Measurements from ENCODE around the gene EML6.

The EML6 gene

DNA sequence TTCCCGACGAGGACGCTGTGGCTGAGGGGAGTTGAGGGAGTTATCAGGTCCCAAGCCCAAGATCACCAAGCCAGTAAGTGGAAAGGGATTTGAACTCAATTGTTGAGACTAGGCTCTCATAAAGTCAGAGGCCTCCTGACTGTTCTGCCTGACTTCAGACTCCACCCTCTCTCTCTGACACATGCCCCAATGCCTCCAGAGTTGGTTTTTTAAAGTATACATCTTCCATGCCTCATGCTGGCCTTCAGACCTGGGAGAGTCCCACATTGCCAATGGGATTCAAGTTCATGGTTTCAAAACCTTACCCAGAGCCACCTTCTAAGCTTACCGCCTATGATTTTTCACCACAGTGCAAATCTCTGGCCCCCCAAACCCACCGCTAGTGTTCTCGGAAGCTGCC, 226.0 kb downstream of the EML6 start:
- H3K9me3 ChIP-seq (ENCODE audit: control extremely low read depth in 1 of 5, control insufficient read depth in 4 of 5, insufficient read depth in 2 of 5, low read depth in 1 of 5, low read length in 4 of 5), result no peaks in the 10 kb centered on the region
- H3K27ac ChIP-seq (ENCODE audit: insufficient read depth in 1 of 2, low read depth in 1 of 2, low read length in 2 of 2, poor library complexity in 1 of 2, severe bottlenecking in 2 of 2), result no peak overlapping the region
- peaks cover 0 to 11% (median 10%) of the 10 kb centered on the region in 4 experiments for H3K4me1 ChIP-seq (ENCODE audit: control extremely low read depth in 1 of 4, control insufficient read depth in 4 of 4, insufficient read depth in 4 of 4, low read length in 3 of 4)
- POLR2A ChIA-PET, result no interaction called here
- H3K4me3 ChIP-seq (ENCODE audit: control insufficient read depth in 1 of 7, extremely low read depth in 1 of 7, insufficient read depth in 4 of 7, low read depth in 2 of 7, low read length in 6 of 7), result no peak overlapping the region
- H3K27me3 ChIP-seq (replicated peaks in 2 of 5; ENCODE audit: control insufficient read depth in 4 of 5, insufficient read depth in 5 of 5, low read length in 4 of 5), result peaks cover 0 to 2% (median 0%) of the 10 kb centered on the region in 5 experiments
- no peak for DNase-seq
- WGBS (ENCODE audit: insufficient coverage), result 94% methylated on average over 3 of the region's 6 CpGs
- CTCF ChIA-PET, result no interaction called here
- no peaks in the 10 kb centered on the region for H3K36me3 ChIP-seq (ENCODE audit: control insufficient read depth in 4 of 4, insufficient read depth in 4 of 4, low read length in 3 of 4)

DNA sequence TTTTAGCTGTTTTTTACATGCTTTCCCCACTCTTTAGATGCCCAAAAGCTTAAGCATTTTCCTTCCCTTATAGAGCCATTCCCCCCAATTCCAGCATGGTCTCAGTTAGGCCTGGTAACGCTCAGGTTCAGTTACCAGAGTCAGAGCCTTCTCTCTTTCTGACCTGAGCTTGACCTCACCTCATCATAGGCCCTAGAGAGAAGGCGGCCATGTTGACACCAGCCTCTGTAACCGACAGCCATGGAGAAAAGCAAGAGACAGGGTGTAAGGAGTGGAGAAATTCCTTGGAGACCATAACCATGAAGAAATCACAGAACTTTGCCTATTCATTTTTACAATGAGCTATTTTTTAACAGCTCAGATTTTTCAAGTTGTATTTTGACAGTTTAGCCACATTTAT, 227.3 kb downstream of the EML6 start:
- no CpG with 5 or more reads among the region's 3 CpGs for WGBS (ENCODE audit: insufficient coverage)

DNA sequence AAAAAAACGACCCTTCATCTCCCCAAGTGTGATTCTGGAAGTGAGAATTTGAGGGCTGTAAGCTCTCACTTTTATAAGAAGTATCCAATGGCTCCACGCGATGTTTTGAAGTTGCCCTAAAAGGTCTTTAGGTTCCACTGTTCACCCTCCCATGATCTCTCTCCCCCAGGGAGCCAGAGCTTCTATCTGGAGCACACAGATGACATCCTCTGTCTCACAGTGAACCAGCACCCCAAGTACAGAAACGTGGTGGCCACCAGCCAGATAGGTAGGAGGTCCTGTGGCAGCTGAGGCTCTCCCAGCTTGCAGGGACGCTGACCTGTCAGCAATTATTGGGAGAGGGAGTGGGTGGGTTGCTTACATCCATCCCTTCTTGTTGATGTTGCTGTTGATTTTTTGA, 229.0 kb downstream of the EML6 start:
- WGBS (ENCODE audit: insufficient coverage), result 95% methylated on average over 3 of the region's 5 CpGs

More for the DNA sequence above, 227.3 kb downstream of the EML6 start:
- CTCF ChIA-PET, result interaction anchor here (0.9 to 1.2 kb wide), 3 partner anchors 8 to 25 kb away, joined by 3 to 4 read pairs (median 3); no protein-coding TSS in a partner anchor
- Histone ChIP-seq H3K9me3 (ENCODE audit: control extremely low read depth in 1 of 5, control insufficient read depth in 4 of 5, insufficient read depth in 2 of 5, low read depth in 1 of 5, low read length in 4 of 5) (no peaks in the 10 kb centered on the region), H3K27ac (ENCODE audit: insufficient read depth in 1 of 2, low read depth in 1 of 2, low read length in 2 of 2, poor library complexity in 1 of 2, severe bottlenecking in 2 of 2) (no peak overlapping the region), H3K36me3 (ENCODE audit: control insufficient read depth in 4 of 4, insufficient read depth in 4 of 4, low read length in 3 of 4) (no peaks in the 10 kb centered on the region), H3K4me1 (ENCODE audit: control extremely low read depth in 1 of 4, control insufficient read depth in 4 of 4, insufficient read depth in 4 of 4, low read length in 3 of 4) (peaks cover 0 to 22% (median 16%) of the 10 kb centered on the region in 4 experiments), H3K4me3 (ENCODE audit: control insufficient read depth in 1 of 7, extremely low read depth in 1 of 7, insufficient read depth in 4 of 7, low read depth in 2 of 7, low read length in 6 of 7) (no peak overlapping the region), H3K27me3 (replicated peaks in 2 of 5; ENCODE audit: control insufficient read depth in 4 of 5, insufficient read depth in 5 of 5, low read length in 4 of 5) (peaks cover 0 to 2% (median 0%) of the 10 kb centered on the region in 5 experiments)
- POLR2A ChIA-PET, result no interaction called here
- no peak for DNase-seq

DNA sequence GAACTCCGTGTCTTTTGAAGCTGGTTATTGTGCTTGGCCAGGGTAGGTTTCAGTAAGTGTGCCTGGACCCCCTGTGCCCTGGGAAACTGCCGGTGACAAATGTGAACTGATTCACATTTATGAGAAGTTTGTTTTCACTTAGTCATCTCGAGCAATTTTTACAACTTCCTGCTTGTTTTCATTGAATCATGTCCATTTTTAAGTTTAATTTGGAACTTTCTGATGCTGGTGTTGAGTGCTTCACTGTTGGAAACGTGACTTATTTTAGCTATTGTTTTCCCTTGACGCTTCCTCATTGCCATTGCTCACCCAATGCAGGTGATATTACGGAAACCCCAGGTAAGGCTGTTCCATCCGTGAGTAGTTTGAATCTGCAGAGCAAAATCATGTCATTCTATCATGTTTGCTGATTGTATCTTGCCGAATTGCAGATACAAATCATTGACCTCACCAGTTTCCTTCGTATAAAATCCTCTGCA, 229.6 kb downstream of the EML6 start:
- ChIA-PET CTCF (interaction anchor here (1.1 to 1.2 kb wide), 2 partner anchors 53 to 92 kb away, joined by 3 read pairs; no protein-coding TSS in a partner anchor), POLR2A (interaction anchor here (0.7 kb wide), 1 partner anchor 71 kb away, joined by 3 read pairs; no protein-coding TSS in a partner anchor)
- peak; percentile 22 to 63 (median 61) for DNase-seq
- H3K4me3 ChIP-seq (ENCODE audit: control insufficient read depth in 1 of 7, extremely low read depth in 1 of 7, insufficient read depth in 4 of 7, low read depth in 2 of 7, low read length in 6 of 7), result no peak overlapping the region
- H3K27ac ChIP-seq (ENCODE audit: insufficient read depth in 1 of 2, low read depth in 1 of 2, low read length in 2 of 2, poor library complexity in 1 of 2, severe bottlenecking in 2 of 2), result no peak overlapping the region
- no peaks in the 10 kb centered on the region for H3K9me3 ChIP-seq (ENCODE audit: control extremely low read depth in 1 of 5, control insufficient read depth in 4 of 5, insufficient read depth in 2 of 5, low read depth in 1 of 5, low read length in 4 of 5)
- H3K36me3 ChIP-seq (ENCODE audit: control insufficient read depth in 4 of 4, insufficient read depth in 4 of 4, low read length in 3 of 4), result no peaks in the 10 kb centered on the region
- H3K4me1 ChIP-seq (ENCODE audit: control extremely low read depth in 1 of 4, control insufficient read depth in 4 of 4, insufficient read depth in 4 of 4, low read length in 3 of 4), result peaks cover 0 to 27% (median 19%) of the 10 kb centered on the region in 4 experiments
- peaks cover 0 to 2% (median 0%) of the 10 kb centered on the region in 5 experiments for H3K27me3 ChIP-seq (replicated peaks in 2 of 5; ENCODE audit: control insufficient read depth in 4 of 5, insufficient read depth in 5 of 5, low read length in 4 of 5)
- 62% methylated on average over 7 of the region's 9 CpGs for WGBS (ENCODE audit: insufficient coverage)

More for the DNA sequence above, 229.0 kb downstream of the EML6 start:
- H3K9me3 ChIP-seq (ENCODE audit: control extremely low read depth in 1 of 5, control insufficient read depth in 4 of 5, insufficient read depth in 2 of 5, low read depth in 1 of 5, low read length in 4 of 5), result no peaks in the 10 kb centered on the region
- H3K36me3 ChIP-seq (ENCODE audit: control insufficient read depth in 4 of 4, insufficient read depth in 4 of 4, low read length in 3 of 4), result no peaks in the 10 kb centered on the region
- CTCF ChIA-PET, result interaction anchor here (1.1 to 1.2 kb wide), 3 partner anchors 20 to 92 kb away, joined by 3 to 4 read pairs (median 3); no protein-coding TSS in a partner anchor
- no peak overlapping the region for H3K27ac ChIP-seq (ENCODE audit: insufficient read depth in 1 of 2, low read depth in 1 of 2, low read length in 2 of 2, poor library complexity in 1 of 2, severe bottlenecking in 2 of 2)
- no peak for DNase-seq
- H3K4me1 ChIP-seq (ENCODE audit: control extremely low read depth in 1 of 4, control insufficient read depth in 4 of 4, insufficient read depth in 4 of 4, low read length in 3 of 4), result peaks cover 0 to 27% (median 19%) of the 10 kb centered on the region in 4 experiments
- H3K27me3 ChIP-seq (replicated peaks in 2 of 5; ENCODE audit: control insufficient read depth in 4 of 5, insufficient read depth in 5 of 5, low read length in 4 of 5), result peaks cover 0 to 2% (median 0%) of the 10 kb centered on the region in 5 experiments
- H3K4me3 ChIP-seq (ENCODE audit: control insufficient read depth in 1 of 7, extremely low read depth in 1 of 7, insufficient read depth in 4 of 7, low read depth in 2 of 7, low read length in 6 of 7), result no peak overlapping the region
- POLR2A ChIA-PET, result no interaction called here

DNA sequence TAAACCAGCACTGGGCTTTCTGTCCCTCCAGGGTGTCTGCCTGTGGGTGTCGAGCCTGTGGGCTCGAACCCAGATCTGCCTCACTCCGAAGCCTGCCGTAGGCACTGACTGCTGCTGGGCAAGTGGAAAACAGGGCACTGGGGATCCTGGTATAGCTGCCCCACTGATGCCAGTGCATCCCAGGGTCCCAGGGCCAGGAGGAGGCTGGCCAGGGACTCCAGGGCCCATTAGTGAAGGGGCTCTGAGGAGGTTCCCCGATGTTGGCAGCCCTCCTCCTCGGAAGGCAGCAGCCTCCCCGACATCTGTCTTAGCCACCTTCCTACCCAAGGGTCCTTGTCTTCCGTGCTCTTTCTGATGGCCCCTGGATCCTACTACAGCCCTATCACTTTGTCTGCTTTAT, 230.7 kb downstream of the EML6 start:
- peaks cover 0 to 35% (median 28%) of the 10 kb centered on the region in 4 experiments for H3K4me1 ChIP-seq (ENCODE audit: control extremely low read depth in 1 of 4, control insufficient read depth in 4 of 4, insufficient read depth in 4 of 4, low read length in 3 of 4)
- ChIA-PET CTCF (no interaction called here), POLR2A (no interaction called here)
- 75% methylated on average over 4 of the region's 8 CpGs for WGBS (ENCODE audit: insufficient coverage)
- no peak overlapping the region for H3K4me3 ChIP-seq (ENCODE audit: control insufficient read depth in 1 of 7, extremely low read depth in 1 of 7, insufficient read depth in 4 of 7, low read depth in 2 of 7, low read length in 6 of 7)
- H3K36me3 ChIP-seq (ENCODE audit: control insufficient read depth in 4 of 4, insufficient read depth in 4 of 4, low read length in 3 of 4), result no peaks in the 10 kb centered on the region
- DNase-seq, result no peak
- no peak overlapping the region for H3K27ac ChIP-seq (ENCODE audit: insufficient read depth in 1 of 2, low read depth in 1 of 2, low read length in 2 of 2, poor library complexity in 1 of 2, severe bottlenecking in 2 of 2)
- peaks cover 0 to under 1% (median 0%) of the 10 kb centered on the region in 5 experiments for H3K27me3 ChIP-seq (replicated peaks in 2 of 5; ENCODE audit: control insufficient read depth in 4 of 5, insufficient read depth in 5 of 5, low read length in 4 of 5)
- no peaks in the 10 kb centered on the region for H3K9me3 ChIP-seq (ENCODE audit: control extremely low read depth in 1 of 5, control insufficient read depth in 4 of 5, insufficient read depth in 2 of 5, low read depth in 1 of 5, low read length in 4 of 5)

DNA sequence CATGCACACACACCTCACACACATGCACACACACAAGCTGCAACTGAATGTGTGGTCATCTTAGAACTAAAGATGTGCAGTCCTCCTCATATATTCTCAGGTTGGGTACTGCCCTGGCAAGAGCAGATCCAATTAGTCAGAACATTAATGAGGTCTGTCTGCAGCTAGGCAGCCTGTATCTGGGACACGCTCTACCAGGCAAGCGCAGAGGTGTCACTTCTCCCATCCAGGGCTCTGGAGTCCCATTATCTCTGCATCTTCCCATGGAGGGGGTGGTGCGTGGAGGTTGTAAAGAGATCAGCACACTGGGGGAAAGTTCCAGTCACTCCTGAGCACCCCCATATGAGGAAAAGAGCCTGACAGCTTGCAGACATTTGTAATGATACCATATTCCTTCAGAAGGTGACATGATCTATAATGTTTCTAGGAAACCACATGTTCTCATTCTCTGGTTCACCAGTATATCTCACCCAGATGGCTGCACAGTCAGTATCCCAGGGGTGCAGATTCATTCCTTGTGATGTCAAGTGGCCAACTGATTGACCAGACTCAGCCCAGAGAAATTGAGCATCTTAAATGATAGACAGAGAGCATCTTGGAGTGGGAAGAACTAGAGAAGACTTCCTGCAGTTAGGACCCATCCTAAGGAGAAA, 231.4 kb downstream of the EML6 start:
- POLR2A ChIA-PET, result no interaction called here

More for the DNA sequence above, 231.4 kb downstream of the EML6 start:
- no peaks in the 10 kb centered on the region for H3K27me3 ChIP-seq (replicated peaks in 2 of 5; ENCODE audit: control insufficient read depth in 4 of 5, insufficient read depth in 5 of 5, low read length in 4 of 5)
- no peak overlapping the region for H3K27ac ChIP-seq (ENCODE audit: insufficient read depth in 1 of 2, low read depth in 1 of 2, low read length in 2 of 2, poor library complexity in 1 of 2, severe bottlenecking in 2 of 2)
- peaks cover 0 to 40% (median 31%) of the 10 kb centered on the region in 4 experiments for H3K4me1 ChIP-seq (ENCODE audit: control extremely low read depth in 1 of 4, control insufficient read depth in 4 of 4, insufficient read depth in 4 of 4, low read length in 3 of 4)
- no peak for DNase-seq
- H3K36me3 ChIP-seq (ENCODE audit: control insufficient read depth in 4 of 4, insufficient read depth in 4 of 4, low read length in 3 of 4), result no peaks in the 10 kb centered on the region
- CTCF ChIA-PET, result no interaction called here
- H3K9me3 ChIP-seq (ENCODE audit: control extremely low read depth in 1 of 5, control insufficient read depth in 4 of 5, insufficient read depth in 2 of 5, low read depth in 1 of 5, low read length in 4 of 5), result no peaks in the 10 kb centered on the region
- H3K4me3 ChIP-seq (ENCODE audit: control insufficient read depth in 1 of 7, extremely low read depth in 1 of 7, insufficient read depth in 4 of 7, low read depth in 2 of 7, low read length in 6 of 7), result no peak overlapping the region
- 100% methylated on average over 3 of the region's 3 CpGs for WGBS (ENCODE audit: insufficient coverage)
